Ovary (tissue), 9 donors: ENCODE measurements around the gene KCTD17. TPM values are rescaled to one million over a fixed set of nuclear protein-coding genes. Genes with fewer than 3 reads are reported as not detected.

ENCODE experiments used
- DNase-seq, 5 donors: peaks; one replicate each; pipeline ENCODE4 v3.0.0-alpha.2; 2019 to 2020
- H3K27ac ChIP-seq, 2 donors: fragments of 200-600 bp; one replicate each; pipeline versions ENCODE4 v1.5.1 to v1.8.0; 2019 to 2022
- H3K27me3 ChIP-seq: fragments of 200-600 bp; one replicate; pipeline ENCODE4 v1.8.0; 2022
- H3K36me3 ChIP-seq: fragments of 200-600 bp; sonication (generic); one replicate; pipeline ENCODE4 v1.5.1; 2019
- H3K4me1 ChIP-seq: one replicate; pipeline ENCODE4 v1.8.1; 2013; ENCODE audit warnings: mild to moderate bottlenecking, moderate library complexity; ENCODE audit not compliant: insufficient read depth
- H3K4me3 ChIP-seq: fragments of 200-600 bp; sonication (generic); one replicate; pipeline ENCODE4 v1.5.1; 2017
- H3K9me3 ChIP-seq, 2 donors: fragments of 200-600 bp in 1 of 2; sonication (generic) in 1 of 2; one replicate each; pipeline versions ENCODE4 v1.5.1 to v1.8.1; 2013 to 2019; ENCODE audit warnings: mild to moderate bottlenecking in 1 of 2, moderate library complexity in 1 of 2
- EP300 ChIP-seq: sonication (generic); formaldehyde crosslinking; IDR thresholded peaks from one replicate; pipeline ENCODE4 v1.6.1; 2017; ENCODE audit warnings: antibody characterized with exemption
- POLR2A ChIP-seq: fragments of 450-650 bp; IDR thresholded peaks from one replicate; pipeline ENCODE4 v1.6.1; 2017; ENCODE audit warnings: antibody characterized with exemption, mild to moderate bottlenecking, moderate library complexity
- WGBS, 3 donors: extraction: QIAGEN DNeasy Blood & Tissue Kit in 1 of 3; methylation state at CpG; one replicate each; pipeline versions ENCODE4 v1.1.5 to v1.1.7; 2013 to 2017; 5-methylcytosine and 5-hydroxymethylcytosine counted together
- intact Hi-C, 4 donors: fragments of 100-400 bp; cut with DNase I; formaldehyde crosslinking; loops; one replicate each; pipeline versions ENCODE4 v1.11.0 to v1.15.1; 2022 to 2023
- polyA plus RNA-seq, 2 donors: library from polyadenylated mRNA; stranded (reverse); fragments of 200-250 nt in 1 of 2; fragments of 350-450 nt in 1 of 2; fragmentation: Illumina TruSeq in 1 of 2; extraction: RNeasy Lipid Tissue Mini Kit (QIAGEN cat#74804) in 1 of 2; gene quantifications; one replicate each; pipeline ENCODE4 v1.2.3, GENCODE V29; 2013 to 2014
- total RNA-seq, 7 donors: library from RNA; depleted of rRNA in 2 of 7; stranded (reverse); fragments of >200 nt in 2 of 7; fragmentation: NEBNext Ultra II Directional in 3 of 7; extraction: Animal tissue kit (Norgen Biotek cat#: 25700) in 3 of 7; gene quantifications; one replicate each; pipeline versions ENCODE4 v1.1.0 to v1.2.4, GENCODE V29; 2016 to 2023
- TF ChIP-seq, protein P1 (sequence below), 3 donors: fragments of 450-650 bp in 2 of 3; fragments of 200-600 bp in 1 of 3; IDR thresholded peaks; one replicate each; pipeline versions ENCODE4 v1.5.1 to v1.8.0; 2016 to 2022; ENCODE audit warnings: antibody characterized with exemption in 3 of 3, mild to moderate bottlenecking in 1 of 3
- donor health status: DM: no; HTN: no; CAD: no; lungs with moderate emphysema.
- donor health status: DM: no; HTN: no; CAD: no.
- donor health status: Bipolar disorder and iron deficiency.
- donor health status: DM: yes; HTN: yes; CAD: no.
- donor health status: DM: no; HTN: no; CAD: no.
- donor health status: DM: yes; HTN: yes; CAD: no.

The KCTD17 gene
- total and polyA plus RNA-seq, 9 donors, result 4.5 to 34.7 (median 26.7) TPM

DNA sequence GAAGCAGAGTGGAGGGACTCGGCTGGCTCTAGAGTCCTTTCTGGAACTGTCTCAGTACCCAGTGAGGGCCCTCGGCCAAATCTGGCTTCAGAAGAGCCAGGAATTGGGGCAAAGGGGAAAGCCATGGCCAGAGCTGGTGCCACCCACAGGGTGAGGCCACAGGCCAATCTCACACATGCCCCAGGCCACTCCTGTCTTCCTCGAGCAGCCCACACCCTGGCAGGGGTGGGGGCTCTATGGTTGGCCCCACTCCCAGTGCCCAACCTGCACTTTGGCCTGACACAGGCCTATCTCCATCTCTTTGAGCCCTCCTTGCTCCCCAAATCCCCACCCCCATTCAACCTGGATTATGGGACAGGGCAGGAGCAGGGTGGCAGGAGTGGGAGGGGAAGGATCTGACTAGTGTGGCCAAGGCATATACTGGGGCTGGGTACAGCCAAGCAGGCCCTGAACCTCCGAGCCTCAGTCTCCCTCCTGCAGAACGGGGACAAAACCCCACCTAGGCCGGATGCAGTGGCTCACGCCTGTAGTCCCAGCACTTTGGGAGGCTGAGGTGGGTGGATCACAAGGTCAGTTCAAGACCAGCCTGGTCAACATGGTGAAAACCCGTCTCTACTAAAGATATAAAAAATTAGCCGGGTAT is 39.2 kb upstream of the KCTD17 start:
- intact Hi-C loops, result no loop called here
- TF ChIP-seq POLR2A (no peak), EP300 (no peak)
- TF ChIP-seq, protein P1, sequence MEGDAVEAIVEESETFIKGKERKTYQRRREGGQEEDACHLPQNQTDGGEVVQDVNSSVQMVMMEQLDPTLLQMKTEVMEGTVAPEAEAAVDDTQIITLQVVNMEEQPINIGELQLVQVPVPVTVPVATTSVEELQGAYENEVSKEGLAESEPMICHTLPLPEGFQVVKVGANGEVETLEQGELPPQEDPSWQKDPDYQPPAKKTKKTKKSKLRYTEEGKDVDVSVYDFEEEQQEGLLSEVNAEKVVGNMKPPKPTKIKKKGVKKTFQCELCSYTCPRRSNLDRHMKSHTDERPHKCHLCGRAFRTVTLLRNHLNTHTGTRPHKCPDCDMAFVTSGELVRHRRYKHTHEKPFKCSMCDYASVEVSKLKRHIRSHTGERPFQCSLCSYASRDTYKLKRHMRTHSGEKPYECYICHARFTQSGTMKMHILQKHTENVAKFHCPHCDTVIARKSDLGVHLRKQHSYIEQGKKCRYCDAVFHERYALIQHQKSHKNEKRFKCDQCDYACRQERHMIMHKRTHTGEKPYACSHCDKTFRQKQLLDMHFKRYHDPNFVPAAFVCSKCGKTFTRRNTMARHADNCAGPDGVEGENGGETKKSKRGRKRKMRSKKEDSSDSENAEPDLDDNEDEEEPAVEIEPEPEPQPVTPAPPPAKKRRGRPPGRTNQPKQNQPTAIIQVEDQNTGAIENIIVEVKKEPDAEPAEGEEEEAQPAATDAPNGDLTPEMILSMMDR (IDR thresholded peaks at IDR 0.05), result no peak
- H3K27me3 ChIP-seq, result no peaks in the 10 kb centered on the region
- no peak for DNase-seq
- no peaks in the 10 kb centered on the region for H3K36me3 ChIP-seq
- H3K27ac ChIP-seq, result peak overlapping the region in 1 of 2 donors; percentile 41
- H3K4me1 ChIP-seq, result peaks cover 5% of the 10 kb centered on the region
- no peak overlapping the region for H3K4me3 ChIP-seq
- H3K9me3 ChIP-seq, result no peaks in the 10 kb centered on the region
- 70 to 82% (median 75%) methylated on average over 9 of the region's 9 CpGs for WGBS, 3 donors

DNA sequence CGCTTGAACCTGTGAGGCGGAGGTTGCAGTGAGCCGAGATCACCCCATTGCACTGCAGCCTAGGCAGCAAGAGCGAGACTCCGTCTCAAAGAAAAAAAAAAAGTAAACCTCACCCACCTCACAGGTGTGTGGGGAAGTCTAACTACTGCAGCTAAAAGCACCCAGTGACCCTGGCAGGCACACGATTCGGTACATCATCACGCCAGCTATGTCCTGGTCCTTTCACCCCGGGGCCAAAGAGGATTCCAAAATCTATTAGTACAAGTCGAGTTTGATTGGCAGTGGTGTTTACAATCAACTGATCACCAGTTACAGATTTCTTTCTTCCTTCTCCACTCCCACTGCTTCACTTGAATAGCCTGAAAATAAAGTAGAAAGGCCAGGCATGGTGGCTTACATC is 38.6 kb upstream of the KCTD17 start:
- Histone ChIP-seq H3K36me3 (no peaks in the 10 kb centered on the region), H3K27me3 (no peaks in the 10 kb centered on the region), H3K9me3 (no peaks in the 10 kb centered on the region), H3K27ac (no peak overlapping the region), H3K4me1 (peaks cover 8% of the 10 kb centered on the region), H3K4me3 (no peak overlapping the region)
- no peak for TF ChIP-seq EP300
- TF ChIP-seq, protein P1 (IDR thresholded peaks at IDR 0.05), result no peak
- no peak for TF ChIP-seq POLR2A
- intact Hi-C loops, result no loop called here
- WGBS, 3 donors, result 81 to 95% (median 83%) methylated on average over 10 of the region's 10 CpGs
- no peak for DNase-seq

DNA sequence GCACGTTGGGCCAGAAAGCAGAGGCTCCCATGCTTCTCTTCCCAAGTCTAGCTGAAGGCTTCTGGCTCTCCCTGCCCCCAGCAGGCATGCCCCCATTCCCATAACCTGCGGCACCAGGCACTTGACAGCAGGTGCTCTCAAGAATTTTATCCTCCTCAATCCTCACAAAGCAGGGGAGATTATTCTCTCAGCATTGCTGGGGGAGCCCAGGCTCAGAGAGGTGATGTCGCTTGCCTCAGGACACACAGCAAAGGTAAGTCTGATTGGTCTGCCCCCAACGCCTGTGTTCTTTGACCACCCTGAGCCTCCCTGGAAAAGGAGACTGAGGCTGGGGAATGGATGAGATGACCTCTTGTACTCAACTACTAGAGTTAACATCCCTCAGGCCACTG is 37.1 kb upstream of the KCTD17 start:
- Histone ChIP-seq H3K27me3 (no peaks in the 10 kb centered on the region), H3K27ac (peak overlapping the region in 1 of 2 donors; percentile 8), H3K4me3 (no peak overlapping the region), H3K9me3 (no peaks in the 10 kb centered on the region), H3K4me1 (peaks cover 12% of the 10 kb centered on the region), H3K36me3 (no peaks in the 10 kb centered on the region)
- intact Hi-C loops, result no loop called here
- DNase-seq, result no peak
- 80 to 81% (median 80%) methylated on average over 4 of the region's 4 CpGs for WGBS, 3 donors
- TF ChIP-seq POLR2A, result no peak
- TF ChIP-seq, protein P1 (IDR thresholded peaks at IDR 0.05), result no peak
- TF ChIP-seq EP300, result no peak

DNA sequence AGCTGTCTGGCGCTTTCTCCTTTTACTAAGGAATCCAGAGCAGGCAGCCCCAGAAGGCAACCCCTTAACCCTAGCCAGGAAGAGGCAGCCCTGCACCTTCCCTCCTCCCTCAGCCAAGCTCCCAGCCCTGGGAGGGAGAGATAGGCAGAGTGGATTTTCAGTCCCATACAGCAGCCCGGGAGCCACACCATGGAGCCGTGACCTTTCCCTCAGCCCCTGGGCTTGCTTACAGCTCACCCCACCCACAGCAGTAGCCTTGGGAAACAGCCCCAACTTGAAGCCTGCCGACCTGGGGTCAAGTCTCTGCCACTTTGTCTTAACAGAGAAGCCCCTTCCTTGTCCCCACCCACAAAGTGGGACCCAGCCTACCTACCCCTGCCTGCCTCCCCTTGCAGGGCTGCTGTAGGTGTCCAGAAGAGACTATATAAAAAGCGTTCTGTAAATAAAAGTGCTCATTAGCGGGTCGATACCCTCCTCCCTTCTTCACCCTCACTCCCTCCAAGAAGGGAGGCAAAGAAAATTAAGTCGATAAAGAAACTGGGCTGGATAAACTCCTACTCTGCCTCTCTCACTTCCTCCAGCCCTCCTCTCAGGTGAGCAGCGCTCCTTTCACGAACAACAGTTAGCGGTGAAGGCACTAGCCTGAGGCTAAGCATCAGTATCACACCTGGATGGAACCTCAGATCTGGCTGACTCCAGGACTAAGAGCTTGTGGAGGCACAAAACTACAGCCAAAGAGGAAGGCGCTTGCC is 36.5 kb upstream of the KCTD17 start:
- H3K36me3 ChIP-seq, result no peaks in the 10 kb centered on the region
- peaks cover 12% of the 10 kb centered on the region for H3K4me1 ChIP-seq
- WGBS, 3 donors, result 46 to 49% (median 46%) methylated on average over 12 of the region's 12 CpGs
- H3K9me3 ChIP-seq, result no peaks in the 10 kb centered on the region
- no peak overlapping the region for H3K4me3 ChIP-seq
- peak overlapping the region in 1 of 2 donors; percentile 8 for H3K27ac ChIP-seq
- no peaks in the 10 kb centered on the region for H3K27me3 ChIP-seq
- intact Hi-C loops, result no loop called here
- TF ChIP-seq POLR2A, result no peak
- DNase-seq, result peak in 3 of 5 donors; percentile 47 to 55 (median 49)

DNA sequence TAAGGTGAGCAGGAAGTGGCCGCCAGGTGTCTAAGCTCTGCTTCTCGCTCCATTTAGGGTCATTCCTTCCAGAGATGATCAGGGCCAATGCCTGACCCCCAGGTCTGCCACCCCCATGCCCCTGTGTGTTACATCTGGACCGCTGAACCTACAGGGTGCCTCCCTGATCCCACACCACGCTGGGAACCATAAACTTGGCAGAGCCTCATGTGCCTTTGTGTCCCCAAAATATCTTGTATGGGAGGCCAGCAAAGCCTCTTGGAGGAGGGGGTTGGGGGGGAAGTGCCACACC is 36.0 kb upstream of the KCTD17 start:
- WGBS, 3 donors, result 73 to 82% (median 80%) methylated on average over 4 of the region's 4 CpGs
- no peaks in the 10 kb centered on the region for H3K27me3 ChIP-seq
- intact Hi-C loops, result no loop called here
- no peak overlapping the region for H3K4me3 ChIP-seq
- peaks cover 13% of the 10 kb centered on the region for H3K4me1 ChIP-seq
- no peak for DNase-seq
- no peaks in the 10 kb centered on the region for H3K9me3 ChIP-seq
- no peaks in the 10 kb centered on the region for H3K36me3 ChIP-seq
- peak overlapping the region in 1 of 2 donors; percentile 8 for H3K27ac ChIP-seq
- TF ChIP-seq, protein P1 (IDR thresholded peaks at IDR 0.05), result no peak
- TF ChIP-seq POLR2A (no peak), EP300 (no peak)
